ENCODE data around the gene RABL3.

- TF ChIP-seq TAF1 (IDR thresholded peaks at IDR 0.05; ENCODE audit: low read depth, low read length) (no peak), POLR2A (IDR thresholded peaks at IDR 0.05; ENCODE audit: low read depth, low read length) (no peak), POLR2AphosphoS5 (IDR thresholded peaks at IDR 0.05; ENCODE audit: low read depth, low read length) (no peak)
These were observed 52.9 kb downstream of the RABL3 start for GRCh38 chr3:120689395-120689794.
